Stimulated activated naive CD8-positive, alpha-beta T cell treated with anti-CD3 and anti-CD28 coated beads, Interleukin-15, amount 100 ng/mL, for 72 hours (primary cell): Measurements from ENCODE around the gene PIAS1.
"Not testable (repeated sequence)": the region's sequence is repeated elsewhere in the genome, so short reads cannot be mapped to it uniquely, and the experiment has no call there.

ENCODE experiments used
- ATAC-seq: fragments of 150-1000 bp; cut with Tn5 transposase; 2 replicates; pipeline ENCODE4 v1.10.0; 2021; ENCODE audit warnings: mild to moderate bottlenecking, moderate library complexity
- DNase-seq, 2 donors: peaks; one replicate each; pipeline ENCODE4 v3.0.0; 2021 to 2022
- H3K27ac Mint-ChIP-seq, 2 donors: one replicate each; pipeline ENCODE4 v1.8.0; 2022; ENCODE audit warnings: mild to moderate bottlenecking in 2 of 2, mixed read lengths in 2 of 2, moderate library complexity in 2 of 2
- H3K27me3 Mint-ChIP-seq: one replicate; pipeline ENCODE4 v1.8.0; 2022; ENCODE audit warnings: mixed read lengths
- H3K4me1 Mint-ChIP-seq: one replicate; pipeline ENCODE4 v1.8.0; 2022; ENCODE audit warnings: mild to moderate bottlenecking, mixed read lengths
- H3K4me3 Mint-ChIP-seq, 2 donors: one replicate each; pipeline ENCODE4 v1.8.0; 2022; ENCODE audit warnings: mild to moderate bottlenecking in 2 of 2, mixed read lengths in 2 of 2, moderate library complexity in 1 of 2
- H3K9me3 Mint-ChIP-seq, 2 donors: one replicate each; pipeline ENCODE4 v1.8.0; 2022; ENCODE audit warnings: mixed read lengths in 2 of 2

Gene PIAS1

GRCh38 chr15:68190048-68190447 is 135.9 kb downstream of the PIAS1 start:
- Mint-ChIP-seq H3K9me3 (no peaks in the 10 kb centered on the region), H3K27me3 (no peaks in the 10 kb centered on the region), H3K4me3 (no peak overlapping the region), H3K27ac (no peak overlapping the region), H3K4me1 (no peaks in the 10 kb centered on the region)
- ATAC-seq, result no peak
- no peak for DNase-seq

DNA sequence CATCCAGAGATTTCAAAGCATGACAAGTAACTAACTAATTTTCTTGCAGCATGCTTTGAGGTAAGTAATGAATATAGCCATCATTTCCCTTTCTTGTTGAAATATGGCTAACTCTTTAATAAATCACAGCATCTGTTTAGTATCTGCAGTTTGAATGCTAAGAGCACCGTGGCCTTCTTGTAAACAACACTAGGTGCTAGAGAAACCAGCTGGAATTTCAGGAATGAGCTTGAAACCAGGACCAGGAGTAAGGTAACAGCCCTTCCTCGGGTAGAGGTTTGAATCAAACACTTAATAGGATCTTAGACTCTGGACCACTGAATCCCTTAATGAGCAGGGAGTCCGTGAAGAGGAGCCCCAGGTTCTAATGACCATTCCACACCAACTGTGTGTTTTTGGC is 137.4 kb downstream of the PIAS1 start:
- H3K27me3 Mint-ChIP-seq, result no peaks in the 10 kb centered on the region

DNA sequence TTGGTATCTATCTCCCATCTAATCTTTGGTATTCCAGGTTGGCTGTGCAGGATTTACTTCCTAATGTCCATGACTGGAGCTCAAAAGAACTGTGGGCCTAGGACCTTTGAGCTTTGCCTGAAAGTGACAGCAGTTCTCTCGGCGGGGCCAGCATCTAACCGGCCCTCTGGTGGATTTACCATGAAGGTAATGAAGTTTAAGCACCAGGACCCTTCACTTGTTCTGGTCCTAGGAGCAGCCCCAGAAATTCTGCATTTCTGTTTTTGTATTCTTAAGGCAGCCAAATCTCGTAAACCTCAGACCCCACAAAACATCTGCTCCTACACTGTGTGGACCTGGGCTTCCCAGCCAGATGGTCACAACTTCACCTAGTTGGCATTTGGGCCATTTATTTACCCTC is 138.0 kb downstream of the PIAS1 start:
- Mint-ChIP-seq H3K4me3 (no peak overlapping the region), H3K27me3 (no peaks in the 10 kb centered on the region), H3K4me1 (no peaks in the 10 kb centered on the region), H3K9me3 (no peaks in the 10 kb centered on the region), H3K27ac (no peak overlapping the region)
- ATAC-seq (no peak), DNase-seq (no peak)

More for the DNA sequence above, 137.4 kb downstream of the PIAS1 start:
- no peaks in the 10 kb centered on the region for H3K9me3 Mint-ChIP-seq
- ATAC-seq, result no peak
- no peaks in the 10 kb centered on the region for H3K4me1 Mint-ChIP-seq
- no peak for DNase-seq
- H3K4me3 Mint-ChIP-seq, result no peak overlapping the region
- no peak overlapping the region for H3K27ac Mint-ChIP-seq

- ATAC-seq, result no peak
- H3K4me1 Mint-ChIP-seq, result no peaks in the 10 kb centered on the region
- no peaks in the 10 kb centered on the region for H3K27me3 Mint-ChIP-seq
- no peaks in the 10 kb centered on the region for H3K9me3 Mint-ChIP-seq
- no peak for DNase-seq
- H3K4me3 Mint-ChIP-seq, result no peak overlapping the region
- peak overlapping the region in 1 of 2 donors; percentile 91 for H3K27ac Mint-ChIP-seq
Observed at GRCh38 chr15:68192804-68193486, 138.8 kb downstream of the PIAS1 start.

DNA sequence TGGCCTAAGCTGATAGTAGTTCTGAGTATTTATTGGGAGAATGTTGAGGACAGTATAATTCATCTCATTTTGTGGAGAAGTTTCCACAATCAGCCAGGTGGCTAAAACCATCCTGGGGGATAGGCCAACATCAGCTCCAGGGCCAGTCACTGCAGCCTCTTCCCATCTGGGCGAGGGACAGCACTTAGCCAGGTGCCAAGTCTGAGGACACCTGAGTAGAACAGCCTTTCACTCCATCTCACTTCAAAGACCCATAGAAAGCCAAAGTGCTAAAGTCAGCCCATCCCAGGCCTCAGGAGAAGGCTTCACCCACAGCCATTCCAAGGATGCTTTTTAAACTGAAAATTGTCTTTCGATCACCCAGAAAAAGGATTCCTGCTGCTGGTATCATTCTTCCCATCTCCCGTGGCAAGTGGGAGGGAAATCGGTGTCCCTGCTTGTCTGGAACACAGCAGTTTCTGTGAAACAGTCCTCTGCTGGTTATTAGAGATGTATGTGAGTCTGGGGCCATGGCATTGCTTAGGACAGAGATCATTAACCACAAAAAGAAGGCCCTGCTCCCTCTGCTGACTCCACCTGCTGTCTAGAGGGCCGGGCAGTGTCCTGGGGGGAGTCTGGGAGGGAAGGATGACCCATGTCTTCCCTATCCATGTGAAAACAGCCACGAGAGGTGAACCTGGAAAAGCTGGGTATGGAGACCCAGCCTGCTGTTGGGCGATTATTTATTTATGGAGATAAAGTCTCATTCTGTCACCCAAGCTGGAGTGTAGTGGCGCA is 141.4 kb downstream of the PIAS1 start:
- no peak for ATAC-seq
- Mint-ChIP-seq H3K27ac (peak overlapping the region; percentile 58 to 83), H3K4me3 (no peak overlapping the region), H3K27me3 (no peaks in the 10 kb centered on the region), H3K4me1 (no peaks in the 10 kb centered on the region), H3K9me3 (no peaks in the 10 kb centered on the region)
- no peak for DNase-seq

- DNase-seq, result no peak
- no peak overlapping the region for H3K4me3 Mint-ChIP-seq
- no peak overlapping the region for H3K27ac Mint-ChIP-seq
- no peak for ATAC-seq
- no peaks in the 10 kb centered on the region for H3K27me3 Mint-ChIP-seq
- H3K4me1 Mint-ChIP-seq, result no peaks in the 10 kb centered on the region
- no peaks in the 10 kb centered on the region for H3K9me3 Mint-ChIP-seq
Observed at GRCh38 chr15:68196445-68197169, 142.5 kb downstream of the PIAS1 start.

- DNase-seq, result no peak
- ATAC-seq, result no peak
- Mint-ChIP-seq H3K4me3 (no peak overlapping the region), H3K4me1 (no peaks in the 10 kb centered on the region), H3K27ac (peak overlapping the region; percentile 52 to 74), H3K9me3 (no peaks in the 10 kb centered on the region), H3K27me3 (no peaks in the 10 kb centered on the region)
Observed at GRCh38 chr15:68197170-68197492, 143.0 kb downstream of the PIAS1 start.

GRCh38 chr15:68197661-68198437 is 143.7 kb downstream of the PIAS1 start:
- no peak for ATAC-seq
- no peaks in the 10 kb centered on the region for H3K4me1 Mint-ChIP-seq

DNA sequence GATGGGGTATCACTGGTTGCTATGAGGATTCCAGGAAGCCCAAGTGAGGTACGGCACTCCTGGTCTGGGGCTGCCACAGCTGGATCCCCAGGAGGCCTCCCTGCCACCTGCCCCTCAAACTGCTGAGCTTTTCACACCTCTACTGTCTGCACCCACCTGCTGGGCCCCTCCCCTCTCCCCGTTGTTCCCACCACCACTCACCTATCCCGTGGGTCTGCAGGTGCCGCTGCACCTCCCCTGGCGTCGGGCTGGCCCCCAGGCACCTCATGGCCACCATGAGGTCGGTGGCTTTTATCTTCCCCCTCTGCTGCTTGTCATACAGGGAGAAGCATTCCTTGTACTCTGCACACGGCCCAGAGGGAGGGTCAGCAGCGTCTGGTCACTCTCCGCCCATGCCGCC is 145.2 kb downstream of the PIAS1 start:
- Mint-ChIP-seq H3K27me3 (no peaks in the 10 kb centered on the region), H3K4me3 (no peak overlapping the region), H3K27ac (peak overlapping the region in 1 of 2 donors; percentile 75), H3K9me3 (no peaks in the 10 kb centered on the region), H3K4me1 (no peaks in the 10 kb centered on the region)
- DNase-seq (no peak), ATAC-seq (no peak)

More at GRCh38 chr15:68197661-68198437, 143.7 kb downstream of the PIAS1 start:
- no peak overlapping the region for H3K4me3 Mint-ChIP-seq
- DNase-seq, result no peak
- H3K27ac Mint-ChIP-seq, result peak overlapping the region in 1 of 2 donors; percentile 78
- no peaks in the 10 kb centered on the region for H3K9me3 Mint-ChIP-seq
- no peaks in the 10 kb centered on the region for H3K27me3 Mint-ChIP-seq

- DNase-seq, result no peak
- no peaks in the 10 kb centered on the region for H3K27me3 Mint-ChIP-seq
- H3K9me3 Mint-ChIP-seq, result no peaks in the 10 kb centered on the region
- H3K4me1 Mint-ChIP-seq, result no peaks in the 10 kb centered on the region
- peak overlapping the region in 1 of 2 donors; percentile 86 for H3K27ac Mint-ChIP-seq
- no peak overlapping the region for H3K4me3 Mint-ChIP-seq
- no peak for ATAC-seq
Observed at GRCh38 chr15:68200016-68200861, 146.1 kb downstream of the PIAS1 start.

DNA sequence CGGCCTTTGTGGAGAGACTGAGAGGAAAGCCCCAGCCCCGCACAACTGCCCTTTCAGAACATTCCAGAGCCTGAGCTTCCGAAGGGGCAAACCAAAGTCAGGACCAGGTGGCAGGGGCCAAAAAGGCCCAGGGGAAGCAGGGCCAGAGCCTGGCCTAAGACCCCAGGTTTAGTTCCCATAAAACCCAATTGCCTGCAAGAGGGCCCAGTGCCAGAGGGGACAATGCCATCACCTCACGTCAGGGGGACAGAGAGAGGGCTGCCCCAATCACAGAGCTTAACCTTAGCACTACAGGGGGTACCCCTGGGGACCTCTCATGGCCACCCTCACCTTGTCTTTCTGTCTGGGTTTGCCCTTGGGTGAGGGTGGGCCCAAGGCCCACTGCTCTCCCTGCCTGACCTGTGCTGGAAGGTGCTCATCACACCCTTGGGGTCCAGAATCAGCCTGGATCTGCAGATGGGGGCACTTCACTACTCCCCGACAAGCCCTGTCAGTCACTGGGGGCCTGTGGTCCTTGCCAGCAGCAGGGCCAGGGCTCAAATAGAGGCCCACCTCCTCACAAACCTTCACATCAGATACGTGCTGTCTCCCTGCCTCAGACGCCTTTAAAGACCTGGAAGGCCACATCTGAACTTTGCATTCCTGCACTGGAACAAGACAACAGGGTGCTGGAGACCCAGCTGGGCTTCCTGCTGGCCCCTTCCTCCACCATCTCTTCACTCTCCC is 147.2 kb downstream of the PIAS1 start:
- Mint-ChIP-seq H3K4me3 (no peak overlapping the region), H3K9me3 (no peaks in the 10 kb centered on the region), H3K27me3 (no peaks in the 10 kb centered on the region), H3K4me1 (peaks cover 4% of the 10 kb centered on the region), H3K27ac (peak overlapping the region in 1 of 2 donors; percentile 97)
- ATAC-seq, result no peak
- no peak for DNase-seq

DNA sequence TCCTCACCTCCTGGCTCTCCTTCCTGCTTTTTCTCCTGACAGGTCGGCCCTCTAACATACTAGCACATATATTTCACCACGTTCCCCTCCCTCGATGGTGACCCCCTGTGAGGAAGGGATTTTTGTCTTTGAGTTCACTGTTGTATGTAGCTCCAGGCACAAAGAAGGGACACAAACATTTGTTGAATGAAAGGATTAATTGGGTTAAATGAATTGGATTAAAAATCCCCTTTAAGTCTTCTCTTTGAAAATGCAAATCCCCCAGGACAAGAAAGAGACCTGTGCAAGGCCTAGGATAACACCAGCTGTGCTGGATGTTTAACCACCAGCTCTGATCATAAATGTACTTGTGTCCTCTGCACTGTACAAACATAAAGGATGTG is 147.8 kb downstream of the PIAS1 start:
- Mint-ChIP-seq H3K4me3 (no peak overlapping the region), H3K9me3 (no peaks in the 10 kb centered on the region), H3K27me3 (no peaks in the 10 kb centered on the region), H3K27ac (peak overlapping the region in 1 of 2 donors; percentile 97), H3K4me1 (peaks cover 7% of the 10 kb centered on the region)
- DNase-seq, result no peak
- ATAC-seq, result no peak

GRCh38 chr15:68202994-68203393 is 148.9 kb downstream of the PIAS1 start:
- H3K4me3 Mint-ChIP-seq, H3K4me1 Mint-ChIP-seq, H3K27me3 Mint-ChIP-seq, H3K9me3 Mint-ChIP-seq, ATAC-seq, DNase-seq, H3K27ac Mint-ChIP-seq: not testable (repeated sequence)

DNA sequence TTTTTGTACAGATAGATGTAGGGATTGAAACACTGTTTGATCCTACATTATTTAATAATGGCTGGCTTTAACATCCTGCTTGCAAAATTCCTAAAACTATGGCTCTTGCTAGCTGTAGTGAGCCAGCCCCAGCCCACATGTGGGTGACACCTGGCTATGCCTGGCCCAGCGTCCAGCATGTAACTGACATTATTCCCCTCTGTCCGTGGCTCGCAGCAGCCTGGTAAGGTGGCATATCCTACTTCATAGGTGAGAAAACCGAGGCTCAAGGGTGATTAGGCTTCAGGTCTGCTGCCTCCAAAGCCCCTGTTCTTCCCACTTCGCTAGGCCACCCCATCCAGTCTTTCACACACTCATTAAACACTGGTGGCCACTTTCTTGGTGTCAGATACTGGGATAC is 149.4 kb downstream of the PIAS1 start:
- no peak for DNase-seq
- Mint-ChIP-seq H3K9me3 (no peaks in the 10 kb centered on the region), H3K4me1 (peaks cover 14% of the 10 kb centered on the region), H3K27me3 (no peaks in the 10 kb centered on the region), H3K4me3 (no peak overlapping the region), H3K27ac (no peak overlapping the region)
- ATAC-seq, result no peak
